HEK293 (cell line): ENCODE data around the gene LRRC23.
"Not testable (repeated sequence)": the region's sequence is repeated elsewhere in the genome, so short reads cannot be mapped to it uniquely, and the experiment has no call there.

Source experiments
- CTCF ChIA-PET: fragments of 350-600 bp; formaldehyde crosslinking; extraction: SDS; loops from one replicate; lab custom pipeline; 2021; ENCODE audit warnings: antibody characterized with exemption; lab: Yijun Ruan, JAX
- POLR2A ChIA-PET: fragments of 300-600 bp; formaldehyde crosslinking; extraction: SDS; loops from one replicate; lab custom pipeline; 2020; ENCODE audit warnings: antibody characterized with exemption, inconsistent platforms; lab: Yijun Ruan, JAX
- H3K27ac ChIP-seq: fragments of 200-500 bp; sonication (Bioruptor generic); 2 replicates; pipeline ENCODE4 v1.5.1; 2014; ENCODE audit warnings: low read depth, low read length, control low read depth, inconsistent platforms; ENCODE audit errors: extremely low read depth
- H3K36me3 ChIP-seq, 2 experiments: fragments of 200-500 bp in 1 of 2; sonication (Bioruptor generic) in 1 of 2; 1 replicate in 1 of 2; 2 replicates in 1 of 2; pipeline ENCODE4 v1.5.1; 2014 to 2017; ENCODE audit warnings: inconsistent platforms in 2 of 2, low read length in 2 of 2; ENCODE audit not compliant: control insufficient read depth in 2 of 2, insufficient read depth in 1 of 2
- H3K4me1 ChIP-seq: fragments of 200-500 bp; sonication (Bioruptor generic); 2 replicates; pipeline ENCODE4 v1.5.1; 2014; ENCODE audit warnings: mild to moderate bottlenecking, low read length, inconsistent platforms; ENCODE audit not compliant: control insufficient read depth, insufficient read depth
- H3K4me3 ChIP-seq: 2 replicates; pipeline ENCODE4 v1.5.1; 2011; ENCODE audit warnings: low read depth, mild to moderate bottlenecking, control low read depth, low read length, moderate library complexity
- H3K9me3 ChIP-seq: fragments of 200-500 bp; sonication (Bioruptor generic); 2 replicates; pipeline ENCODE4 v1.5.1; 2014; ENCODE audit warnings: low read depth, low read length, inconsistent platforms; ENCODE audit not compliant: control insufficient read depth, insufficient read depth
- MZF1 ChIP-seq: fragments of 450-650 bp; formaldehyde crosslinking; IDR thresholded peaks from 2 replicates; pipeline ENCODE4 v1.5.1; 2017; ENCODE audit warnings: missing biosample characterization, missing genetic modification characterization, borderline replicate concordance
- SETDB1 ChIP-seq: IDR thresholded peaks from one replicate; pipeline ENCODE4 v1.6.1; 2017; ENCODE audit warnings: mild to moderate bottlenecking, low read length, moderate library complexity, mixed read lengths; ENCODE audit not compliant: insufficient read length
- TRIM28 ChIP-seq: IDR thresholded peaks from 2 replicates; pipeline ENCODE4 v1.6.1; 2011; ENCODE audit warnings: low read length, control low read depth, borderline replicate concordance
- ZEB2 ChIP-seq: fragments of 450-650 bp; formaldehyde crosslinking; IDR thresholded peaks from 2 replicates; pipeline ENCODE4 v1.5.1; 2016; ENCODE audit warnings: missing biosample characterization, missing genetic modification characterization
- ZNF2 ChIP-seq: fragments of 450-650 bp; formaldehyde crosslinking; IDR thresholded peaks from 2 replicates; pipeline ENCODE4 v1.5.1; 2016; ENCODE audit warnings: missing biosample characterization, missing genetic modification characterization
- ZNF202 ChIP-seq: fragments of 450-650 bp; formaldehyde crosslinking; IDR thresholded peaks from 2 replicates; pipeline ENCODE4 v1.5.1; 2016; ENCODE audit warnings: missing biosample characterization, missing genetic modification characterization, borderline replicate concordance
- ZNF335 ChIP-seq: fragments of 450-650 bp; formaldehyde crosslinking; conservative IDR thresholded peaks from 2 replicates; pipeline ENCODE4 v1.5.1; 2016; ENCODE audit warnings: missing biosample characterization, missing genetic modification characterization
- ZNF366 ChIP-seq: fragments of 450-650 bp; formaldehyde crosslinking; conservative IDR thresholded peaks from 2 replicates; pipeline ENCODE4 v1.5.1; 2016; ENCODE audit warnings: missing biosample characterization, missing genetic modification characterization
- ZNF394 ChIP-seq: fragments of 450-650 bp; formaldehyde crosslinking; IDR thresholded peaks from 2 replicates; pipeline ENCODE4 v1.5.1; 2016; ENCODE audit warnings: missing biosample characterization, missing genetic modification characterization, mild to moderate bottlenecking, moderate library complexity, borderline replicate concordance
- ZNF416 ChIP-seq: fragments of 450-650 bp; formaldehyde crosslinking; IDR thresholded peaks from 2 replicates; pipeline ENCODE4 v1.5.1; 2016; ENCODE audit warnings: missing biosample characterization, missing genetic modification characterization
- ZNF561 ChIP-seq: fragments of 450-650 bp; IDR thresholded peaks from 2 replicates; pipeline ENCODE4 v1.5.1; 2018; ENCODE audit warnings: missing biosample characterization, missing genetic modification characterization, borderline replicate concordance
- ZNF654 ChIP-seq: fragments of 450-650 bp; formaldehyde crosslinking; IDR thresholded peaks from 2 replicates; pipeline ENCODE4 v1.5.1; 2016; ENCODE audit warnings: low read depth, missing biosample characterization, missing genetic modification characterization
- ZNF830 ChIP-seq: fragments of 450-650 bp; IDR thresholded peaks from 2 replicates; pipeline ENCODE4 v1.5.0; 2018; ENCODE audit warnings: missing biosample characterization, missing genetic modification characterization, low read depth, mild to moderate bottlenecking, moderate library complexity
- ZSCAN16 ChIP-seq: fragments of 450-650 bp; formaldehyde crosslinking; IDR thresholded peaks from 2 replicates; pipeline ENCODE4 v1.5.1; 2016; ENCODE audit warnings: missing biosample characterization, missing genetic modification characterization
- TF ChIP-seq, protein P1 (sequence below): fragments of 450-650 bp; formaldehyde crosslinking; IDR thresholded peaks from 2 replicates; pipeline ENCODE4 v1.5.1; 2016; ENCODE audit warnings: missing biosample characterization, missing genetic modification characterization
- TF ChIP-seq, protein P2 (sequence below): fragments of 450-650 bp; formaldehyde crosslinking; IDR thresholded peaks from 2 replicates; pipeline ENCODE4 v1.5.1; 2016; ENCODE audit warnings: missing biosample characterization, missing genetic modification characterization
- TF ChIP-seq, protein P3 (sequence below): fragments of 450-650 bp; formaldehyde crosslinking; IDR thresholded peaks from 2 replicates; pipeline ENCODE4 v1.5.1; 2017; ENCODE audit warnings: missing biosample characterization, missing genetic modification characterization
- TF ChIP-seq, protein P4 (sequence below): fragments of 450-650 bp; formaldehyde crosslinking; IDR thresholded peaks from 2 replicates; pipeline ENCODE4 v1.5.1; 2016; ENCODE audit warnings: missing biosample characterization, missing genetic modification characterization
- TF ChIP-seq, protein P5 (sequence below): fragments of 450-650 bp; formaldehyde crosslinking; IDR thresholded peaks from 2 replicates; pipeline ENCODE4 v1.5.1; 2016; ENCODE audit warnings: missing biosample characterization, missing genetic modification characterization

Gene LRRC23

DNA sequence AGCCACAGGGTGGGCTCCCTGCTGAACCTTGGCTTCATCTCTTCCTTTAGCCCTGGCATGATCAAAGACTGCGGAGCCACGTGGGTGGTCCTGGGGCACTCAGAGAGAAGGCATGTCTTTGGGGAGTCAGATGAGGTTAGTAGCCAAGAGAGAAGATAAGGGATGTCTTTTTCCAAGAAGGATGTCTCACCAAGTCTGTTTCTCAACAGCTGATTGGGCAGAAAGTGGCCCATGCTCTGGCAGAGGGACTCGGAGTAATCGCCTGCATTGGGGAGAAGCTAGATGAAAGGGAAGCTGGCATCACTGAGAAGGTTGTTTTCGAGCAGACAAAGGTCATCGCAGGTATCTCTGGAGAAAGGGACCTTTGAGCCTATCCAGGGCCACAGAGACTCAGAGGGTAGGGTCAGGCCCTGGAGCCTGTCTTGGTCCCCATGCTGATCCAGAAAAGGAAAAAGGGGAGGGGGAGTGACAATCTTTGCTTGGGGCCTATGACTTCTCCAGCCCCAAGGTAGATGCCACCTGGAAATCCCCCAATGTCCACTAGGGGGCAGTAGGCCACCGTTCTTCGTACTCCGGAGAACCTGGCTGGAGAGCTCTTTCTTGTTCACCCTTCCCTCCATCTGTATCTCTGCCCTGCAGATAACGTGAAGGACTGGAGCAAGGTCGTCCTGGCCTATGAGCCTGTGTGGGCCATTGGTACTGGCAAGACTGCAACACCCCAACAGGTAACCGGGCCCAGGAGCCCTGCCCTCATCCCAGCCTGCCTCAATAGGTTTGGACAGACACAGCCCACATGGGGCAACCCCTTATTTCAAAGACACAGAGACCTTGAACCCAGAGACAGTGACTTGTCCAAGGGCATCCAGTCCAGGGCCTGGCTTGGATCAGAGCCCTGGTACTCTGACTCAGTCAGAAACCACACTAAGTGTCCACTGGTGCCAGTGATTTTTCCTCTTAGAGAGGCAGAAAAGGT, 35.3 kb upstream of the LRRC23 start:
- Histone ChIP-seq H3K4me3 (peak overlapping the region; percentile 87), H3K9me3 (no peaks in the 10 kb centered on the region), H3K36me3 (peaks cover 4 to 58% of the 10 kb centered on the region in 2 experiments; a peak in 2 of 3 replicates), H3K4me1 (peaks cover 8% of the 10 kb centered on the region), H3K27ac (peak overlapping the region; percentile 98; the same call in 1 of the 2 replicates)
- ChIA-PET CTCF (interaction anchor here (0.6 to 5.3 kb wide), 30 partner anchors 9 to 305 kb away, joined by 3 to 71 read pairs (median 5); partner anchors contain the start of genes C12orf57, C1RL, CDCA3 and MLF2), POLR2A (interaction anchor here (0.6 to 7.6 kb wide), 17 partner anchors 12 to 174 kb away, joined by 3 to 183 read pairs (median 10); partner anchors contain the start of genes C12orf57, CDCA3, COPS7A and ENO2)
- TF ChIP-seq, protein P1, sequence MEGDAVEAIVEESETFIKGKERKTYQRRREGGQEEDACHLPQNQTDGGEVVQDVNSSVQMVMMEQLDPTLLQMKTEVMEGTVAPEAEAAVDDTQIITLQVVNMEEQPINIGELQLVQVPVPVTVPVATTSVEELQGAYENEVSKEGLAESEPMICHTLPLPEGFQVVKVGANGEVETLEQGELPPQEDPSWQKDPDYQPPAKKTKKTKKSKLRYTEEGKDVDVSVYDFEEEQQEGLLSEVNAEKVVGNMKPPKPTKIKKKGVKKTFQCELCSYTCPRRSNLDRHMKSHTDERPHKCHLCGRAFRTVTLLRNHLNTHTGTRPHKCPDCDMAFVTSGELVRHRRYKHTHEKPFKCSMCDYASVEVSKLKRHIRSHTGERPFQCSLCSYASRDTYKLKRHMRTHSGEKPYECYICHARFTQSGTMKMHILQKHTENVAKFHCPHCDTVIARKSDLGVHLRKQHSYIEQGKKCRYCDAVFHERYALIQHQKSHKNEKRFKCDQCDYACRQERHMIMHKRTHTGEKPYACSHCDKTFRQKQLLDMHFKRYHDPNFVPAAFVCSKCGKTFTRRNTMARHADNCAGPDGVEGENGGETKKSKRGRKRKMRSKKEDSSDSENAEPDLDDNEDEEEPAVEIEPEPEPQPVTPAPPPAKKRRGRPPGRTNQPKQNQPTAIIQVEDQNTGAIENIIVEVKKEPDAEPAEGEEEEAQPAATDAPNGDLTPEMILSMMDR (tag by site-specific recombination), result peak; percentile 91
- no peak for TF ChIP-seq SETDB1
- TF ChIP-seq, protein P2, sequence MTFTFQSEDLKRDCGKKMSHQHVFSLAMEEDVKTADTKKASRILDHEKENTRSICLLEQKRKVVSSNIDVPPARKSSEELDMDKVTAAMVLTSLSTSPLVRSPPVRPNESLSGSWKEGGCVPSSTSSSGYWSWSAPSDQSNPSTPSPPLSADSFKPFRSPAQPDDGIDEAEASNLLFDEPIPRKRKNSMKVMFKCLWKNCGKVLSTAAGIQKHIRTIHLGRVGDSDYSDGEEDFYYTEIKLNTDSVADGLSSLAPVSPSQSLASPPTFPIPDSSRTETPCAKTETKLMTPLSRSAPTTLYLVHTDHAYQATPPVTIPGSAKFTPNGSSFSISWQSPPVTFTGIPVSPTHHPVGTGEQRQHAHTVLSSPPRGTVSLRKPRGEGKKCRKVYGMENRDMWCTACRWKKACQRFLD (tag by site-specific recombination), result no peak
- 0 out of 2 replicates have a peak, but pooled peaks have one; percentile 42 for TF ChIP-seq ZEB2 (tag by site-specific recombination)
- TF ChIP-seq, protein P3, sequence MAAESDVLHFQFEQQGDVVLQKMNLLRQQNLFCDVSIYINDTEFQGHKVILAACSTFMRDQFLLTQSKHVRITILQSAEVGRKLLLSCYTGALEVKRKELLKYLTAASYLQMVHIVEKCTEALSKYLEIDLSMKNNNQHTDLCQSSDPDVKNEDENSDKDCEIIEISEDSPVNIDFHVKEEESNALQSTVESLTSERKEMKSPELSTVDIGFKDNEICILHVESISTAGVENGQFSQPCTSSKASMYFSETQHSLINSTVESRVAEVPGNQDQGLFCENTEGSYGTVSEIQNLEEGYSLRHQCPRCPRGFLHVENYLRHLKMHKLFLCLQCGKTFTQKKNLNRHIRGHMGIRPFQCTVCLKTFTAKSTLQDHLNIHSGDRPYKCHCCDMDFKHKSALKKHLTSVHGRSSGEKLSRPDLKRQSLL (tag by site-specific recombination), result 0 out of 2 replicates have a peak, but pooled peaks have one; percentile 42
- 0 out of 2 replicates have a peak, but pooled peaks have one; percentile 15 for TF ChIP-seq ZNF2 (tag by site-specific recombination)
- TF ChIP-seq, protein P4, sequence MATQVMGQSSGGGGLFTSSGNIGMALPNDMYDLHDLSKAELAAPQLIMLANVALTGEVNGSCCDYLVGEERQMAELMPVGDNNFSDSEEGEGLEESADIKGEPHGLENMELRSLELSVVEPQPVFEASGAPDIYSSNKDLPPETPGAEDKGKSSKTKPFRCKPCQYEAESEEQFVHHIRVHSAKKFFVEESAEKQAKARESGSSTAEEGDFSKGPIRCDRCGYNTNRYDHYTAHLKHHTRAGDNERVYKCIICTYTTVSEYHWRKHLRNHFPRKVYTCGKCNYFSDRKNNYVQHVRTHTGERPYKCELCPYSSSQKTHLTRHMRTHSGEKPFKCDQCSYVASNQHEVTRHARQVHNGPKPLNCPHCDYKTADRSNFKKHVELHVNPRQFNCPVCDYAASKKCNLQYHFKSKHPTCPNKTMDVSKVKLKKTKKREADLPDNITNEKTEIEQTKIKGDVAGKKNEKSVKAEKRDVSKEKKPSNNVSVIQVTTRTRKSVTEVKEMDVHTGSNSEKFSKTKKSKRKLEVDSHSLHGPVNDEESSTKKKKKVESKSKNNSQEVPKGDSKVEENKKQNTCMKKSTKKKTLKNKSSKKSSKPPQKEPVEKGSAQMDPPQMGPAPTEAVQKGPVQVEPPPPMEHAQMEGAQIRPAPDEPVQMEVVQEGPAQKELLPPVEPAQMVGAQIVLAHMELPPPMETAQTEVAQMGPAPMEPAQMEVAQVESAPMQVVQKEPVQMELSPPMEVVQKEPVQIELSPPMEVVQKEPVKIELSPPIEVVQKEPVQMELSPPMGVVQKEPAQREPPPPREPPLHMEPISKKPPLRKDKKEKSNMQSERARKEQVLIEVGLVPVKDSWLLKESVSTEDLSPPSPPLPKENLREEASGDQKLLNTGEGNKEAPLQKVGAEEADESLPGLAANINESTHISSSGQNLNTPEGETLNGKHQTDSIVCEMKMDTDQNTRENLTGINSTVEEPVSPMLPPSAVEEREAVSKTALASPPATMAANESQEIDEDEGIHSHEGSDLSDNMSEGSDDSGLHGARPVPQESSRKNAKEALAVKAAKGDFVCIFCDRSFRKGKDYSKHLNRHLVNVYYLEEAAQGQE (tag by site-specific recombination), result 0 out of 2 replicates have a peak, but pooled peaks have one; percentile 16
- TF ChIP-seq, protein P5, sequence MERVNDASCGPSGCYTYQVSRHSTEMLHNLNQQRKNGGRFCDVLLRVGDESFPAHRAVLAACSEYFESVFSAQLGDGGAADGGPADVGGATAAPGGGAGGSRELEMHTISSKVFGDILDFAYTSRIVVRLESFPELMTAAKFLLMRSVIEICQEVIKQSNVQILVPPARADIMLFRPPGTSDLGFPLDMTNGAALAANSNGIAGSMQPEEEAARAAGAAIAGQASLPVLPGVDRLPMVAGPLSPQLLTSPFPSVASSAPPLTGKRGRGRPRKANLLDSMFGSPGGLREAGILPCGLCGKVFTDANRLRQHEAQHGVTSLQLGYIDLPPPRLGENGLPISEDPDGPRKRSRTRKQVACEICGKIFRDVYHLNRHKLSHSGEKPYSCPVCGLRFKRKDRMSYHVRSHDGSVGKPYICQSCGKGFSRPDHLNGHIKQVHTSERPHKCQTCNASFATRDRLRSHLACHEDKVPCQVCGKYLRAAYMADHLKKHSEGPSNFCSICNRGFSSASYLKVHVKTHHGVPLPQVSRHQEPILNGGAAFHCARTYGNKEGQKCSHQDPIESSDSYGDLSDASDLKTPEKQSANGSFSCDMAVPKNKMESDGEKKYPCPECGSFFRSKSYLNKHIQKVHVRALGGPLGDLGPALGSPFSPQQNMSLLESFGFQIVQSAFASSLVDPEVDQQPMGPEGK (tag by site-specific recombination), result peak; percentile 34; the same call in 1 of the 2 replicates
- peak; percentile 38; the same call in 1 of the 2 replicates for TF ChIP-seq ZNF561 (tag by site-specific recombination)
- TF ChIP-seq ZNF335 (tag by site-specific recombination), result peak; percentile 68
- TF ChIP-seq TRIM28, result 0 out of 2 replicates have a peak, but pooled peaks have one; percentile 62
- TF ChIP-seq ZNF366 (tag by site-specific recombination), result peak; percentile 74
- TF ChIP-seq ZNF830 (tag by site-specific recombination), result no peak
- no peak for TF ChIP-seq ZSCAN16
- peak; percentile 48; the same call in 1 of the 2 replicates for TF ChIP-seq ZNF394 (tag by site-specific recombination)
- TF ChIP-seq MZF1 (tag by site-specific recombination), result 0 out of 2 replicates have a peak, but pooled peaks have one; percentile 13
- TF ChIP-seq ZNF416 (tag by site-specific recombination), result no peak
- TF ChIP-seq ZNF202 (tag by site-specific recombination), result no peak
- TF ChIP-seq ZNF654 (tag by site-specific recombination), result peak; percentile 90

DNA sequence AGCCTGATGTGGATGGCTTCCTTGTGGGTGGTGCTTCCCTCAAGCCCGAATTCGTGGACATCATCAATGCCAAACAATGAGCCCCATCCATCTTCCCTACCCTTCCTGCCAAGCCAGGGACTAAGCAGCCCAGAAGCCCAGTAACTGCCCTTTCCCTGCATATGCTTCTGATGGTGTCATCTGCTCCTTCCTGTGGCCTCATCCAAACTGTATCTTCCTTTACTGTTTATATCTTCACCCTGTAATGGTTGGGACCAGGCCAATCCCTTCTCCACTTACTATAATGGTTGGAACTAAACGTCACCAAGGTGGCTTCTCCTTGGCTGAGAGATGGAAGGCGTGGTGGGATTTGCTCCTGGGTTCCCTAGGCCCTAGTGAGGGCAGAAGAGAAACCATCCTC, 34.3 kb upstream of the LRRC23 start:
- not testable (repeated sequence) for H3K27ac ChIP-seq, H3K9me3 ChIP-seq, H3K4me3 ChIP-seq, H3K4me1 ChIP-seq
- peaks cover 4 to 49% of the 10 kb centered on the region in 2 experiments; a peak in 2 of 3 replicates for H3K36me3 ChIP-seq
- ChIA-PET POLR2A (interaction anchor here (1.2 to 5.4 kb wide), 7 partner anchors 10 to 74 kb away, joined by 6 to 88 read pairs (median 12); partner anchors contain the start of genes ATN1, C12orf57, CDCA3 and RNU7-1), CTCF (interaction anchor here (0.5 to 5.3 kb wide), 14 partner anchors 14 to 273 kb away, joined by 3 to 71 read pairs (median 6); partner anchors contain the start of genes CDCA3, MLF2 and USP5)
